Lung (tissue), 12 donors: ENCODE measurements around the gene NCAN. TPM values are rescaled to one million over a fixed set of nuclear protein-coding genes. Genes with fewer than 3 reads are reported as not detected.

ENCODE experiments used
- ATAC-seq: fragments of 200-7000 bp; cut with Tn5 transposase; one replicate; pipeline ENCODE4 v1.9.1; 2020; ENCODE audit warnings: moderate number of reproducible peaks; ENCODE audit not compliant: insufficient read depth, low FRiP score
- DNase-seq, 3 donors: peaks; one replicate each; pipeline ENCODE4 v3.0.0-alpha.2; 2013 to 2017
- H3K27ac ChIP-seq, 2 donors: one replicate each; pipeline ENCODE4 v1.5.1; 2013; ENCODE audit warnings: mild to moderate bottlenecking in 2 of 2, moderate library complexity in 2 of 2, control low read depth in 1 of 2, inconsistent platforms in 1 of 2, low read depth in 1 of 2, low read length in 1 of 2
- H3K27me3 ChIP-seq, 3 donors: one replicate each; pipeline ENCODE4 v1.5.1; 2013; ENCODE audit warnings: low read length in 2 of 3; ENCODE audit not compliant: control insufficient read depth in 3 of 3, insufficient read depth in 3 of 3
- H3K36me3 ChIP-seq, 4 donors: one replicate each; pipeline ENCODE4 v1.5.1; 2013; ENCODE audit warnings: low read length in 4 of 4, mild to moderate bottlenecking in 1 of 4, moderate library complexity in 1 of 4; ENCODE audit not compliant: control insufficient read depth in 4 of 4, insufficient read depth in 4 of 4
- H3K4me1 ChIP-seq, 5 donors: one replicate each; pipeline ENCODE4 v1.5.1; 2013; ENCODE audit warnings: low read length in 5 of 5, mild to moderate bottlenecking in 2 of 5, moderate library complexity in 1 of 5; ENCODE audit not compliant: control insufficient read depth in 5 of 5, insufficient read depth in 5 of 5
- H3K4me3 ChIP-seq: one replicate; pipeline ENCODE4 v1.5.1; 2013; ENCODE audit warnings: mild to moderate bottlenecking, control low read depth, moderate library complexity
- H3K9ac ChIP-seq, 2 donors: one replicate each; pipeline ENCODE4 v1.5.1; 2013; ENCODE audit warnings: low read length in 2 of 2, control low read depth in 1 of 2; ENCODE audit not compliant: insufficient read depth in 1 of 2
- H3K9me3 ChIP-seq, 4 donors: one replicate each; pipeline ENCODE4 v1.5.1; 2013; ENCODE audit warnings: low read length in 3 of 4, mild to moderate bottlenecking in 1 of 4, moderate library complexity in 1 of 4; ENCODE audit not compliant: control insufficient read depth in 4 of 4, insufficient read depth in 3 of 4
- WGBS, 2 donors: extraction: QIAGEN DNeasy Blood & Tissue Kit; methylation state at CpG; one replicate each; pipeline ENCODE4 v1.1.7; 2013; 5-methylcytosine and 5-hydroxymethylcytosine counted together
- polyA plus RNA-seq, 2 donors: library from polyadenylated mRNA; stranded (reverse); fragments of 200-250 nt; gene quantifications; one replicate each; pipeline ENCODE4 v1.2.1, GENCODE V29; 2013
- total RNA-seq, 2 donors: library from RNA; depleted of rRNA in 1 of 2; stranded (reverse); fragments of >200 nt in 1 of 2; gene quantifications; one replicate each; pipeline ENCODE4 v1.2.1, GENCODE V29; 2014 to 2021
- TF ChIP-seq, protein P1 (sequence below): IDR thresholded peaks from 2 replicates; pipeline ENCODE4 v1.5.1; 2012; ENCODE audit warnings: mild to moderate bottlenecking; ENCODE audit errors: control extremely low read depth, extremely low read depth
- donor health status: control.
- donor health status: control.
- donor health status: Bipolar disorder and iron deficiency.
- donor health status: healthy.
- donor health status: DM: yes; HTN: yes; CAD: no.

NCAN gene
- total and polyA plus RNA-seq, 4 donors: 0.01 to 0.06 (median 0.03) TPM; not detected in 1

DNA sequence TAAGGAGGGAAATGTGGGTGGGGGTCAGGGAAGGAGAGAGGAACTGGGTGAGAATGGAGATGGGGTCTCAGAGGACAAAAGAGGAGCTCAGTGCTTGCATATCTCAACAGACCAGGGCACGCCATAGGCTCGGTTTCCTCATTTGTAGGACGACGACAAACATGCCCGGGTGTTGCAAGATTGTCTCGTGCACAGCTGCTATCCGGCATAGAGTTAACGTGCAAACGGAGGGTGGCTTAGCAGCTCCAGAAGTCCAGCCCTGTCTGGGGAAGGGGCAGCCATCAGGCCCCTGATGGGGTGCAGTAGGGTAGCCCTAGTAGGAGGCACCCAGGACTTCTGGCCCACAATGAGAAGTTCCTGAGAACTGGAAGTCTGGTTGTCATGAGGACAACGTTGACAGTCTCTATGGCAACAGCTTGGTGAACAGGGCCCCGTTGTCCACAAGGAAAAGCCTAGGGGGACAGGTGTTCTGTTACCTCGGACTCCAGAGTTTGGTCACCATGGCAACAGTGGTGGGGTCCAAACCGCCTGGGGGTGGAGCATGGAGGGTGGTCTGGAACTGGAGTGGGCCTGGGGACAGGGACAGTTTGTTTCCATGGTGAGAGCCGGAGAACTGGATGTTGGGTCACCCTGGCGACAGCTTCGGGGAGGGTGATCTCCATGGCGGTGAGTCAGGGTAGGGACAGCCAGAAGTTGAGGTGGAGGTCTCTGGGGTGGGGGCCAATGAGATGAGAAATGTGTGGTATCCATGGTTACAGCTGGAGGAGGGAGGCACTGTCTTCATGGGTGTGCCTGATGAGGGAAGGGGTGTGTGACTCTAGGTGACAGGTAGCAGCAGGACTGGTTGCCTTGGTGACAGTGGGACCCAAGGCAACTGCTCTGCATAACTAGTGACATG, 44.6 kb downstream of the NCAN start:
- Histone ChIP-seq H3K9ac (no peak overlapping the region), H3K4me1 (peaks cover 0 to 3% (median 0%) of the 10 kb centered on the region in 5 donors), H3K27me3 (peaks cover 3 to 17% (median 8%) of the 10 kb centered on the region in 3 donors), H3K4me3 (no peak overlapping the region), H3K9me3 (peaks cover 0 to 3% (median 0%) of the 10 kb centered on the region in 4 donors), H3K36me3 (no peaks in the 10 kb centered on the region), H3K27ac (no peak overlapping the region)
- ATAC-seq: no peak
- DNase-seq: peak in 2 of 3 donors; percentile 23 to 29
- WGBS, 2 donors: 38 to 50% methylated on average over 17 of the region's 17 CpGs
- TF ChIP-seq, protein P1, sequence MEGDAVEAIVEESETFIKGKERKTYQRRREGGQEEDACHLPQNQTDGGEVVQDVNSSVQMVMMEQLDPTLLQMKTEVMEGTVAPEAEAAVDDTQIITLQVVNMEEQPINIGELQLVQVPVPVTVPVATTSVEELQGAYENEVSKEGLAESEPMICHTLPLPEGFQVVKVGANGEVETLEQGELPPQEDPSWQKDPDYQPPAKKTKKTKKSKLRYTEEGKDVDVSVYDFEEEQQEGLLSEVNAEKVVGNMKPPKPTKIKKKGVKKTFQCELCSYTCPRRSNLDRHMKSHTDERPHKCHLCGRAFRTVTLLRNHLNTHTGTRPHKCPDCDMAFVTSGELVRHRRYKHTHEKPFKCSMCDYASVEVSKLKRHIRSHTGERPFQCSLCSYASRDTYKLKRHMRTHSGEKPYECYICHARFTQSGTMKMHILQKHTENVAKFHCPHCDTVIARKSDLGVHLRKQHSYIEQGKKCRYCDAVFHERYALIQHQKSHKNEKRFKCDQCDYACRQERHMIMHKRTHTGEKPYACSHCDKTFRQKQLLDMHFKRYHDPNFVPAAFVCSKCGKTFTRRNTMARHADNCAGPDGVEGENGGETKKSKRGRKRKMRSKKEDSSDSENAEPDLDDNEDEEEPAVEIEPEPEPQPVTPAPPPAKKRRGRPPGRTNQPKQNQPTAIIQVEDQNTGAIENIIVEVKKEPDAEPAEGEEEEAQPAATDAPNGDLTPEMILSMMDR: no peak

DNA sequence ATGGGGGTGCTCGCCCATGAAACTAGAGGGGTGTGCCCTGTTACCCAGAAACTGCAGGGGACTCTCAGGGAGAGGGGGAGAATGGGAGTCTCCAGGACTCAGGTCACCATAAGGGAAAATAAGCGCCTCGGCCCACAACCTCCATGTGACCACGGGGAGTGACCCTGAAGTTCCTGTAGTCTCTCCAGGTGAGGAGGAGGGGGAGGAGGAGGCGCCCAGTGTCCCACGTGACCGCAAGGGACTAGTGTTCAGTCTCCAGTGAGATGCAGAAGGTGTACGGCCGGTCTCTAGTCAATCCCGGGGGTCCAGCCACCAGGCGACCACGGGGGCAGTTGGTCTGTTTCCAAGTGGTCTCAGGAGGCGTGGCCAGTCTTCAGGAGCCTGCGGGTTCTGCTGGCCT, 45.4 kb downstream of the NCAN start:
- Histone ChIP-seq H3K9ac (no peak overlapping the region), H3K9me3 (peaks cover 0 to 3% (median 0%) of the 10 kb centered on the region in 4 donors), H3K27ac (no peak overlapping the region), H3K36me3 (no peaks in the 10 kb centered on the region), H3K27me3 (peaks cover 5 to 20% (median 8%) of the 10 kb centered on the region in 3 donors), H3K4me3 (no peak overlapping the region), H3K4me1 (peaks cover 0 to 6% (median 2%) of the 10 kb centered on the region in 5 donors)
- 64 to 78% methylated on average over 14 of the region's 14 CpGs for WGBS, 2 donors
- TF ChIP-seq, protein P1: no peak
- DNase-seq: no peak
- ATAC-seq: no peak

DNA sequence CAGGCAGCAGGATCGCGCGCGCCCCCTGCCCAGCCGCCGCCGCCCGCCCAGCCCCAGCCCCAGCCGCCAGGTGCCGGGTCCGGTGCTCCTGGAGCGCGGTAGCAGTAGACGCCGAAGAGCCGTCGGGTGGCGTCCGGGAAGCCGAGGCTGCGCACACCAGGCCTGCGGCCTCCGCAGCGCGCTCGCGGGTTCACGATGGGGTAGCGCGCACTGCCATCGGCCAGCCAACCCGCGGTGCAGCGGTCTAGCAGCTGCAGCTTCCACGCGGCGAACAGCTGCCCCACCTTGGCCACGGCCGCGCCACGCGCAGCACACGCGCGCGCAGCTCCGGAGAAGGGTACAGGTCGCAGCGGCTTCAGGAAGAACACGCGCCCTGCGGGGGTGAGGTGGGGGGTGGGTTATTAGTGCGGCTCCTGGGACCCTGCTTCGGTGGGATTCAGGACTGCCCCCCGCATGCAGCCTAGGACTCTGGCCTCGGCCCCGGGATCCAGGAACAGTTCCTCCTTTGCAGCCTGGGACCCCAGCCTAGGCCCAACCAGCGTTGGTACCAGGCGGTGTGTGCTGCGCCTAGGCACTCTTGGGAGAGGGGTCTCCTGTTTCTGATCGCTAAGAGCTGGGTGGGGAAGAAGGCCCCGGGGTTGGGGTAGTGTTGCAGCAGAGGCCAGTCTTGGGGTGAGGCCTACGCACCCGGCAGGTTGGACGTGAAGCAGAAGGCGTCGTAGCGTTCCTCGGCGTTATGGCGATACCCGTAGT, 46.3 kb downstream of the NCAN start:
- peaks cover 2 to 10% (median 6%) of the 10 kb centered on the region in 5 donors for H3K4me1 ChIP-seq
- no peaks in the 10 kb centered on the region for H3K36me3 ChIP-seq
- no peak overlapping the region for H3K9ac ChIP-seq
- peaks cover 0 to 3% (median 0%) of the 10 kb centered on the region in 4 donors for H3K9me3 ChIP-seq
- H3K4me3 ChIP-seq: no peak overlapping the region
- DNase-seq: no peak
- H3K27me3 ChIP-seq: peaks cover 8 to 29% (median 13%) of the 10 kb centered on the region in 3 donors
- TF ChIP-seq, protein P1: no peak
- ATAC-seq: no peak
- 77 to 81% methylated on average over 72 of the region's 72 CpGs for WGBS, 2 donors
- H3K27ac ChIP-seq: no peak overlapping the region
